ENCODE results near the gene ATP10D. TPM values are rescaled to one million over a fixed set of nuclear protein-coding genes. Genes with fewer than 3 reads are reported as not detected.

The ATP10D gene
- total RNA-seq, 1 donor from 2014 or later, result 7.5 TPM

- ATAC-seq (ENCODE audit: poor library complexity) (no peak), DNase-seq (no peak)
- intact Hi-C loops (cut with DNase I), result no loop called here
Measured at GRCh38 chr4:47561331-47561730, 76.3 kb downstream of the ATP10D start.

GRCh38 chr4:47562297-47562696 is 77.2 kb downstream of the ATP10D start:
- DNase-seq (no peak), ATAC-seq (ENCODE audit: poor library complexity) (no peak)
- intact Hi-C loops (cut with DNase I), result no loop called here

GRCh38 chr4:47566566-47566965 is 81.5 kb downstream of the ATP10D start:
- intact Hi-C loops (cut with DNase I), result no loop called here
- ATAC-seq (ENCODE audit: poor library complexity) (no peak), DNase-seq (no peak)

GRCh38 chr4:47566969-47567368 is 81.9 kb downstream of the ATP10D start:
- intact Hi-C loops (cut with DNase I), result no loop called here
- ATAC-seq (ENCODE audit: poor library complexity), result no peak

GRCh38 chr4:47567511-47567910 is 82.4 kb downstream of the ATP10D start:
- ATAC-seq (ENCODE audit: poor library complexity) (no peak), DNase-seq (no peak)
- intact Hi-C loops (cut with DNase I), result no loop called here

More at GRCh38 chr4:47566969-47567368, 81.9 kb downstream of the ATP10D start:
- DNase-seq, result no peak

GRCh38 chr4:47570816-47571215 is 85.7 kb downstream of the ATP10D start:
- ATAC-seq (ENCODE audit: poor library complexity) (no peak), DNase-seq (no peak)
- intact Hi-C loops (cut with DNase I), result no loop called here

GRCh38 chr4:47572981-47573380 is 87.9 kb downstream of the ATP10D start:
- intact Hi-C loops (cut with DNase I), result no loop called here
- DNase-seq (no peak), ATAC-seq (ENCODE audit: poor library complexity) (no peak)

GRCh38 chr4:47577779-47578553 is 92.9 kb downstream of the ATP10D start:
- intact Hi-C loops (cut with DNase I), result no loop called here
- ATAC-seq (ENCODE audit: poor library complexity), result peak; percentile 87
- no peak for DNase-seq

GRCh38 chr4:47579235-47579634 is 94.2 kb downstream of the ATP10D start:
- no peak for ATAC-seq (ENCODE audit: poor library complexity)
- no peak for DNase-seq
- intact Hi-C loops (cut with DNase I), result no loop called here

GRCh38 chr4:47590325-47590724 is 105.2 kb downstream of the ATP10D start:
- ATAC-seq (ENCODE audit: poor library complexity) (no peak), DNase-seq (no peak)
- intact Hi-C loops (cut with DNase I), result no loop called here

GRCh38 chr4:47597696-47598095 is 112.6 kb downstream of the ATP10D start:
- intact Hi-C loops (cut with DNase I), result no loop called here
- ATAC-seq (ENCODE audit: poor library complexity), result no peak

GRCh38 chr4:47598320-47598719 is 113.2 kb downstream of the ATP10D start:
- ATAC-seq (ENCODE audit: poor library complexity), result no peak
- intact Hi-C loops (cut with DNase I), result no loop called here
- DNase-seq, result no peak

More at GRCh38 chr4:47597696-47598095, 112.6 kb downstream of the ATP10D start:
- no peak for DNase-seq

- intact Hi-C loops (cut with DNase I), result no loop called here
- no peak for DNase-seq
- no peak for ATAC-seq (ENCODE audit: poor library complexity)
Measured at GRCh38 chr4:47598896-47599295, 113.8 kb downstream of the ATP10D start.

GRCh38 chr4:47606482-47606881 is 121.4 kb downstream of the ATP10D start:
- ATAC-seq (ENCODE audit: poor library complexity) (no peak), DNase-seq (no peak)
- intact Hi-C loops (cut with DNase I), result no loop called here

- DNase-seq (no peak), ATAC-seq (ENCODE audit: poor library complexity) (no peak)
- intact Hi-C loops (cut with DNase I), result no loop called here
Measured at GRCh38 chr4:47612116-47613023, 127.3 kb downstream of the ATP10D start.

GRCh38 chr4:47615385-47615784 is 130.3 kb downstream of the ATP10D start:
- intact Hi-C loops (cut with DNase I), result no loop called here
- no peak for ATAC-seq (ENCODE audit: poor library complexity)
- no peak for DNase-seq

GRCh38 chr4:47617607-47618006 is 132.5 kb downstream of the ATP10D start:
- ATAC-seq (ENCODE audit: poor library complexity) (no peak), DNase-seq (no peak)
- intact Hi-C loops (cut with DNase I), result no loop called here

GRCh38 chr4:47619691-47620090 is 134.6 kb downstream of the ATP10D start:
- ATAC-seq (ENCODE audit: poor library complexity) (no peak), DNase-seq (no peak)
- intact Hi-C loops (cut with DNase I), result no loop called here

- DNase-seq, result no peak
- intact Hi-C loops (cut with DNase I), result no loop called here
- no peak for ATAC-seq (ENCODE audit: poor library complexity)
Measured at GRCh38 chr4:47621181-47621580, 136.1 kb downstream of the ATP10D start.

- ATAC-seq (ENCODE audit: poor library complexity) (no peak), DNase-seq (no peak)
- intact Hi-C loops (cut with DNase I), result no loop called here
Measured at GRCh38 chr4:47624031-47624441, 139.0 kb downstream of the ATP10D start.

Measured in Right ventricle myocardium superior (tissue), 1 donor.